Measurements from ENCODE around the gene CPM. TPM values are rescaled to one million over a fixed set of nuclear protein-coding genes. Genes with fewer than 3 reads are reported as not detected.
"Not testable (repeated sequence)": the region's sequence is repeated elsewhere in the genome, so short reads cannot be mapped to it uniquely, and the experiment has no call there.

Gene CPM
- total RNA-seq, 2 donors from 2014 or later = 10.4 to 55.9 TPM

GRCh38 chr12:68804657-68805591 lies 128.0 kb downstream of the CPM start:
- H3K9me3 Mint-ChIP-seq = no peaks in the 10 kb centered on the region
- H3K36me3 Mint-ChIP-seq = peaks cover 13 to 19% of the 10 kb centered on the region in 2 donors
- no peak for ATAC-seq
- DNase-seq (ENCODE audit: low spot score in 2 of 2) = no peak
- H3K27ac Mint-ChIP-seq = peak overlapping the region in 1 of 2 donors; percentile 100

- peaks cover 8 to 11% of the 10 kb centered on the region in 2 donors for H3K36me3 Mint-ChIP-seq
- H3K27ac Mint-ChIP-seq = no peak overlapping the region
- ATAC-seq (no peak), DNase-seq (ENCODE audit: low spot score in 2 of 2) (no peak)
- H3K9me3 Mint-ChIP-seq = no peaks in the 10 kb centered on the region
These were observed 128.9 kb downstream of the CPM start for GRCh38 chr12:68803948-68804656.

DNA sequence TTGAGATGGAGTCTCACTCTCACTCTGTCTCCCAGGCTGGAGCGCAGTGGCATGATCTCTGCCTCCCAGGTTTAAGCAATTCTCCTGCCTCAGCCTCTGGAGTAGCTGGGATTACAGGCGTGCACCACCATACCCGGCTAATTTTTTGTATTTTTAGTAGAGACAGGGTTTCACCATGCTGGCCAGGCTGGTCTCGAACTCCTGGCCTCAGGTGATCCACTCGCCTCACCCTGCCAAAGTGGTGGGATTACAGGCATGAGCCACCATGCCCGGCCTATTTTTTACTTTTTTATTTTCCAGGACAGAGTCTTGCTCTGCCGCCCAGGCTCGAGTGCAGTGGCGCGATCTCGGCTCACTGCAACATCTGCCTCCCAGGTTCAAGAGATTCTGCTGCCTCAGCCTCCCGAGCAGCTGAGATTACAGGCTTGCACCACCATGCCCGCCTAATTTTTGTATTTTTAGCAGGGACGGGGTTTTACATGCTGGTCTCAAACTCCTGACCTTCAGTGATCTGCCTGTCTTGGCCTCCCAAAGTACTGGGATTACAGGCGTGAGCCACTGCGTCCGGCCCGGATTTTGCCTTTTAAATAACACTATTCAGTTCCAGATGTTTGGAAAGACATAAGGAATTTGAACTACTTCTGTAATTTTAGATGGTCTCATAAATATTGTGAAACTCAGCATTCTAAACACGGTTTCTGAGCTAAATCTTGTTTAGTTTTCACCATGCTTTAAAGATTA lies 129.9 kb downstream of the CPM start:
- H3K27ac Mint-ChIP-seq; DNase-seq (ENCODE audit: low spot score in 2 of 2): not testable (repeated sequence)

GRCh38 chr12:68802372-68802745 lies 130.6 kb downstream of the CPM start:
- H3K27ac Mint-ChIP-seq; H3K9me3 Mint-ChIP-seq; H3K36me3 Mint-ChIP-seq; DNase-seq (ENCODE audit: low spot score in 2 of 2); ATAC-seq: not testable (repeated sequence)

More for the DNA sequence above, 129.9 kb downstream of the CPM start:
- not testable (repeated sequence) for H3K9me3 Mint-ChIP-seq, H3K36me3 Mint-ChIP-seq, ATAC-seq

Other genes with a start within 250 kb of the CPM start
- 100 to 1,000 TPM; 156 to 159 TPM for gene NUP107, start 246.2 kb downstream of the CPM start, total RNA-seq
- 1 to 10 TPM; 5.3 to 9.4 TPM for gene SLC35E3, start 187.0 kb downstream of the CPM start, total RNA-seq
- 100 to 1,000 TPM; 141 to 393 TPM for gene MDM2, start 125.0 kb downstream of the CPM start, total RNA-seq

Data from activated naive CD4-positive, alpha-beta T cell treated with anti-CD3 and anti-CD28 coated beads, Interleukin-2, amount 50 U/mL, for 72 hours (primary cell).